HepG2 (cell line): ENCODE results near the gene SH3GL1. TPM values are rescaled to one million over a fixed set of nuclear protein-coding genes. Genes with fewer than 3 reads are reported as not detected.

Experiments
- ARID3A ChIP-seq: IDR thresholded peaks from 2 replicates; pipeline ENCODE4 v1.6.1; 2012; ENCODE audit warnings: low read depth, low read length, improper control_type of control experiment
- BCL6 ChIP-seq: IDR thresholded peaks from 2 replicates; pipeline ENCODE4 v1.6.1; 2016; ENCODE audit warnings: missing genetic modification reagents, missing compliant biosample characterization
- ETV5 ChIP-seq: IDR thresholded peaks from 2 replicates; pipeline ENCODE4 v1.6.1; 2018; ENCODE audit warnings: missing biosample characterization, missing genetic modification reagents, inconsistent platforms, borderline replicate concordance
- FOSL1 ChIP-seq: sonication (generic); formaldehyde crosslinking; IDR thresholded peaks from 2 replicates; pipeline ENCODE4 v1.9.0; 2021; ENCODE audit warnings: missing genetic modification reagents, borderline replicate concordance
- GATAD2A ChIP-seq: IDR thresholded peaks from 2 replicates; pipeline ENCODE4 v1.6.1; 2016
- GLI4 ChIP-seq: sonication (generic); formaldehyde crosslinking; IDR thresholded peaks from 2 replicates; pipeline ENCODE4 v1.5.1; 2020; ENCODE audit warnings: missing genetic modification reagents, mild to moderate bottlenecking, moderate library complexity, borderline replicate concordance
- HDAC2 ChIP-seq: sonication (generic); formaldehyde crosslinking; IDR thresholded peaks from 2 replicates; pipeline ENCODE4 v1.4.0; 2020; ENCODE audit warnings: missing genetic modification reagents
- HDAC6 ChIP-seq: fragments of 200-600 bp; sonication (generic); IDR thresholded peaks from 2 replicates; pipeline ENCODE4 v1.7.0; 2017; ENCODE audit warnings: mild to moderate bottlenecking, antibody characterized with exemption, low read length, low read depth
- MLLT10 ChIP-seq: sonication (generic); formaldehyde crosslinking; IDR thresholded peaks from 2 replicates; pipeline ENCODE4 v1.4.0; 2020; ENCODE audit warnings: missing genetic modification reagents
- PHF21A ChIP-seq: sonication (generic); formaldehyde crosslinking; IDR thresholded peaks from 2 replicates; pipeline ENCODE4 v1.5.0; 2020; ENCODE audit warnings: mild to moderate bottlenecking, missing genetic modification reagents
- TEAD3 ChIP-seq: optimal IDR thresholded peaks from 2 replicates; pipeline ENCODE3; 2016; ENCODE audit warnings: borderline replicate concordance
- TIGD3 ChIP-seq: sonication (generic); formaldehyde crosslinking; IDR thresholded peaks from 2 replicates; pipeline ENCODE4 v1.5.1; 2020; ENCODE audit warnings: mild to moderate bottlenecking, missing genetic modification reagents, borderline replicate concordance
- ZBTB40 ChIP-seq, 2 experiments: fragments of 450-650 bp in 1 of 2; sonication (generic) in 1 of 2; formaldehyde crosslinking in 1 of 2; IDR thresholded peaks; 2 replicates each; pipeline versions ENCODE4 v1.6.1 to v1.8.0; 2016 to 2022; ENCODE audit warnings: antibody characterized with exemption in 1 of 2, mild to moderate bottlenecking in 1 of 2, missing genetic modification reagents in 1 of 2
- ZBTB49 ChIP-seq: sonication (generic); formaldehyde crosslinking; IDR thresholded peaks from 2 replicates; pipeline ENCODE4 v1.4.0; 2020; ENCODE audit warnings: missing genetic modification reagents, borderline replicate concordance
- ZFP82 ChIP-seq: sonication (generic); formaldehyde crosslinking; IDR thresholded peaks from 2 replicates; pipeline ENCODE4 v1.5.1; 2020; ENCODE audit warnings: mild to moderate bottlenecking, missing genetic modification reagents, borderline replicate concordance
- ZNF331 ChIP-seq: sonication (generic); formaldehyde crosslinking; IDR thresholded peaks from 2 replicates; pipeline ENCODE4 v1.4.0; 2020; ENCODE audit warnings: missing genetic modification reagents
- polyA plus RNA-seq, 8 experiments: library from polyadenylated mRNA; depleted of rRNA in 3 of 8; stranded (reverse) in 7 of 8; unstranded in 1 of 8; fragments of >200 nt; fragmentation: Illumina TruSeq in 4 of 8; extraction: Trizol in 4 of 8; gene quantifications; 2 replicates each; pipeline versions ENCODE4 v1.2.1 to v1.2.3, GENCODE V29; 2011 to 2016; ENCODE audit warnings: low read depth in 4 of 8, missing spikeins in 1 of 8, mixed read lengths in 1 of 8; ENCODE audit not compliant: insufficient read depth in 1 of 8
- total RNA-seq, 5 experiments: library from RNA; depleted of rRNA; stranded (reverse); fragments of >200 nt; fragmentation: Illumina TruSeq; extraction: Trizol; gene quantifications; 2 replicates each; pipeline ENCODE4 v1.2.3, GENCODE V29; 2016; ENCODE audit warnings: low read depth in 1 of 5

The SH3GL1 gene
- total and polyA plus RNA-seq, 2 of the 13 experiments (the other 11 are each of a cell fraction or from before 2014, with no cell fraction given), result 33.0 to 45.1 TPM

GRCh38 chr19:4416268-4416667, 15.9 kb upstream of the SH3GL1 start (continued):
- TF ChIP-seq ZBTB40 (IDR thresholded peaks at IDR 0.05) (no peak), ZBTB40 (CRISPR knock-in tag; IDR thresholded peaks at IDR 0.05) (no peak), GATAD2A (peak; percentile 62), BCL6 (CRISPR knock-in tag) (peak; percentile 70), ETV5 (peak; percentile 58; the same call in 1 of the 2 replicates), HDAC2 (peak; percentile 29; the same call in 1 of the 2 replicates), HDAC6 (no peak), ZFP82 (CRISPR knock-in tag) (no peak), TEAD3 (peak; percentile 26), TIGD3 (CRISPR knock-in tag) (no peak), MLLT10 (no peak), ZBTB49 (CRISPR knock-in tag) (no peak), GLI4 (CRISPR knock-in tag) (no peak), ZNF331 (CRISPR knock-in tag) (0 out of 2 replicates have a peak, but pooled peaks have one; percentile 27), ARID3A (no peak), PHF21A (CRISPR knock-in tag) (peak; percentile 41; the same call in 1 of the 2 replicates), FOSL1 (CRISPR knock-in tag) (peak; percentile 60; the same call in 1 of the 2 replicates)
